ENCODE data around the gene ERMAP. TPM values are rescaled to one million over a fixed set of nuclear protein-coding genes. Genes with fewer than 3 reads are reported as not detected.

The ERMAP gene
- polyA plus RNA-seq, 1 experiment = 24.4 TPM

- Histone ChIP-seq H3K27me3 (ENCODE audit: control insufficient read depth, insufficient read depth, low read length) (no peaks in the 10 kb centered on the region), H3K4me3 (ENCODE audit: low read depth, low read length) (no peak overlapping the region), H3K36me3 (ENCODE audit: control insufficient read depth, insufficient read depth, low read length) (peaks cover 11% of the 10 kb centered on the region)
- DNase-seq (ENCODE audit: low read depth) = no peak
- CTCF ChIA-PET = interaction anchor here (0.9 to 1.2 kb wide), 2 partner anchors 14 to 1087 kb away, joined by 3 to 4 read pairs; no protein-coding TSS in a partner anchor
- TF ChIP-seq, protein P1, sequence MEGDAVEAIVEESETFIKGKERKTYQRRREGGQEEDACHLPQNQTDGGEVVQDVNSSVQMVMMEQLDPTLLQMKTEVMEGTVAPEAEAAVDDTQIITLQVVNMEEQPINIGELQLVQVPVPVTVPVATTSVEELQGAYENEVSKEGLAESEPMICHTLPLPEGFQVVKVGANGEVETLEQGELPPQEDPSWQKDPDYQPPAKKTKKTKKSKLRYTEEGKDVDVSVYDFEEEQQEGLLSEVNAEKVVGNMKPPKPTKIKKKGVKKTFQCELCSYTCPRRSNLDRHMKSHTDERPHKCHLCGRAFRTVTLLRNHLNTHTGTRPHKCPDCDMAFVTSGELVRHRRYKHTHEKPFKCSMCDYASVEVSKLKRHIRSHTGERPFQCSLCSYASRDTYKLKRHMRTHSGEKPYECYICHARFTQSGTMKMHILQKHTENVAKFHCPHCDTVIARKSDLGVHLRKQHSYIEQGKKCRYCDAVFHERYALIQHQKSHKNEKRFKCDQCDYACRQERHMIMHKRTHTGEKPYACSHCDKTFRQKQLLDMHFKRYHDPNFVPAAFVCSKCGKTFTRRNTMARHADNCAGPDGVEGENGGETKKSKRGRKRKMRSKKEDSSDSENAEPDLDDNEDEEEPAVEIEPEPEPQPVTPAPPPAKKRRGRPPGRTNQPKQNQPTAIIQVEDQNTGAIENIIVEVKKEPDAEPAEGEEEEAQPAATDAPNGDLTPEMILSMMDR (IDR thresholded peaks at IDR 0.05; ENCODE audit: insufficient read depth, low read depth, low read length) = no peak
- POLR2A ChIA-PET = no interaction called here
Measured at GRCh38 chr1:42848823-42849537, 32.1 kb downstream of the ERMAP start.

DNA sequence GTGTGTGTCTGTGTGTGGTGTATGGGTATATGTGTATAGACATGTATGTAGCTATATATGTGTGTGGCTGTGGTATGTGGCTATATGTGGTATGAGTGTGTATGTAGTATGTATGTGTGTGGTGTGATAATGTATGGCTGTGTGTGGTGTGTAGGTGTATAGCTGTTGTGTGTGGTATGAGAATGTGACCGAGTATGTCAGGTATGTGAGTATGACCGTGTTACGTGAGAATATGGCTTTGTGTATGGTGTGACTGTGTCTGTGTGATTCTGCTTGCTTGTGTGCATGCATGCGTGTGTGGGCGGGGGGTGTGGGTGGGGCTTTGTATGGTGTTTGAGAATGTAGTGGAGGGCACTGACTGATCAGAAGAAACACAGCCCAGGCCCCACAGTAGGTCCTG, 33.0 kb downstream of the ERMAP start:
- no peaks in the 10 kb centered on the region for H3K27me3 ChIP-seq (ENCODE audit: control insufficient read depth, insufficient read depth, low read length)
- no peak for DNase-seq (ENCODE audit: low read depth)
- H3K36me3 ChIP-seq (ENCODE audit: control insufficient read depth, insufficient read depth, low read length) = peaks cover 11% of the 10 kb centered on the region
- TF ChIP-seq, protein P1 (IDR thresholded peaks at IDR 0.05; ENCODE audit: insufficient read depth, low read depth, low read length) = no peak
- H3K4me3 ChIP-seq (ENCODE audit: low read depth, low read length) = no peak overlapping the region
- ChIA-PET POLR2A (no interaction called here), CTCF (interaction anchor here (1.2 kb wide), 1 partner anchor 1086 kb away, joined by 3 read pairs; no protein-coding TSS in a partner anchor)

GRCh38 chr1:42851420-42851819, 34.5 kb downstream of the ERMAP start:
- peaks cover 11% of the 10 kb centered on the region for H3K36me3 ChIP-seq (ENCODE audit: control insufficient read depth, insufficient read depth, low read length)
- CTCF ChIA-PET = no interaction called here
- TF ChIP-seq, protein P1 (IDR thresholded peaks at IDR 0.05; ENCODE audit: insufficient read depth, low read depth, low read length) = no peak
- DNase-seq (ENCODE audit: low read depth) = no peak
- POLR2A ChIA-PET = no interaction called here
- H3K27me3 ChIP-seq (ENCODE audit: control insufficient read depth, insufficient read depth, low read length) = no peaks in the 10 kb centered on the region
- no peak overlapping the region for H3K4me3 ChIP-seq (ENCODE audit: low read depth, low read length)

DNA sequence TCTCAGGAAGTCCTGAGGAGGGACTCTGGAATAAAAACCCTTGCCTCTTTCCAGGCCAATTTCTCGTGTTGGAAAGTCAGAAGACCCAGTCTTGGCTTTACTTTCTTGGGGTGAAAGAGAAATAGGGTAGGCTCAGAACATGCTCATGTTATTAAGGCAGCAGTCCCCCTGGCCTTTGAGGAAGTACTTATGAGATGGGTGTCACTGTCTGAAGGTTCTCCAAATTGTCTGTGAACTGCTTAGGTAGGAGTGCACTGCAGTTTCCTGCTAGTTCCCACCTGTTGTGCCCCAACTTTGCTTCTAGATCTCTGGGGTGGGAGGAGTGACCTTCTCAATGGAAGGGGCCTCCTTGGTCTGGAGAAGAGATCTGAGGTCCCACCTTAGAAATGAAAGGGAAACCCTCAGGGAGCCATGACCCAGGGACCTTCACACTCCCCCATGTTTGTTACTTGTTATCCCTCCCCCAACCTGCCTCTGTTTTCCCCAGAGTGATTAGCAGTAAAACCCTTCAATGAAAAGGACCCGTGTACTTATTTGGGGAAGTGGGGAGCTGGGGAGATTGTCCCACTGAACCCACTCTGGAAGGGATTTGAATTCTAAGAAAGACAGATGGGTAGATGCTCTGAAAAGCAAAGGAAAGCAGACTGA, 35.2 kb downstream of the ERMAP start:
- DNase-seq (ENCODE audit: low read depth) = no peak

GRCh38 chr1:42852608-42852980, 35.7 kb downstream of the ERMAP start:
- ChIA-PET CTCF (no interaction called here), POLR2A (interaction anchor here (0.7 kb wide), 1 partner anchor 46 kb away, joined by 3 read pairs; no protein-coding TSS in a partner anchor)
- TF ChIP-seq, protein P1 (IDR thresholded peaks at IDR 0.05; ENCODE audit: insufficient read depth, low read depth, low read length) = no peak
- DNase-seq (ENCODE audit: low read depth) = no peak
- Histone ChIP-seq H3K27me3 (ENCODE audit: control insufficient read depth, insufficient read depth, low read length) (no peaks in the 10 kb centered on the region), H3K4me3 (ENCODE audit: low read depth, low read length) (no peak overlapping the region), H3K36me3 (ENCODE audit: control insufficient read depth, insufficient read depth, low read length) (peaks cover 11% of the 10 kb centered on the region)

More for the DNA sequence above, 35.2 kb downstream of the ERMAP start:
- H3K4me3 ChIP-seq (ENCODE audit: low read depth, low read length) = no peak overlapping the region
- CTCF ChIA-PET = no interaction called here
- no peaks in the 10 kb centered on the region for H3K27me3 ChIP-seq (ENCODE audit: control insufficient read depth, insufficient read depth, low read length)
- peaks cover 11% of the 10 kb centered on the region for H3K36me3 ChIP-seq (ENCODE audit: control insufficient read depth, insufficient read depth, low read length)
- POLR2A ChIA-PET = no interaction called here
- TF ChIP-seq, protein P1 (IDR thresholded peaks at IDR 0.05; ENCODE audit: insufficient read depth, low read depth, low read length) = no peak

Measured in BJ (cell line).